GM18870 (cell line): ENCODE results near the gene A2M.
"Not testable (repeated sequence)": the region's sequence is repeated elsewhere in the genome, so short reads cannot be mapped to it uniquely, and the experiment has no call there.

Experiments
- ATAC-seq: cut with Tn5 transposase; IDR thresholded peaks from one replicate; pipeline ENCODE4 v1.9.1; 2021; ENCODE audit warnings: moderate library complexity; ENCODE audit not compliant: unreplicated experiment

The A2M gene

GRCh38 chr12:9115731-9116559, at the start of gene A2M:
A2M (minus strand) TSS chr12:9115919; CDS start chr12:9115849, 70 bp downstream.
- no peak for ATAC-seq

- ATAC-seq = no peak
Observed at GRCh38 chr12:9163392-9163791, 47.7 kb upstream of the A2M start.

- no peak for ATAC-seq
Observed at GRCh38 chr12:9156119-9156518, 40.4 kb upstream of the A2M start.

- no peak for ATAC-seq
Observed at GRCh38 chr12:9149372-9149771, 33.7 kb upstream of the A2M start.

- no peak for ATAC-seq
Observed at GRCh38 chr12:9148926-9149325, 33.2 kb upstream of the A2M start.

GRCh38 chr12:9147461-9147860, 31.7 kb upstream of the A2M start:
- no peak for ATAC-seq

GRCh38 chr12:9144730-9145106, 29.0 kb upstream of the A2M start:
- ATAC-seq = no peak

- no peak for ATAC-seq
Observed at GRCh38 chr12:9143929-9144729, 28.4 kb upstream of the A2M start.

- ATAC-seq = no peak
Observed at GRCh38 chr12:9143137-9143536, 27.4 kb upstream of the A2M start.

- not testable (repeated sequence) for ATAC-seq
Observed at GRCh38 chr12:9139588-9140290, 24.0 kb upstream of the A2M start.

- no peak for ATAC-seq
Observed at GRCh38 chr12:9135903-9136310, 20.2 kb upstream of the A2M start.

- ATAC-seq = no peak
Observed at GRCh38 chr12:9134981-9135628, 19.4 kb upstream of the A2M start.

- ATAC-seq = no peak
Observed at GRCh38 chr12:9133216-9133916, 17.6 kb upstream of the A2M start.

- ATAC-seq = no peak
Observed at GRCh38 chr12:9132008-9132535, 16.4 kb upstream of the A2M start.

- no peak for ATAC-seq
Observed at GRCh38 chr12:9130244-9130643, 14.5 kb upstream of the A2M start.

GRCh38 chr12:9127936-9128663, 12.4 kb upstream of the A2M start:
- no peak for ATAC-seq

- ATAC-seq = no peak
Observed at GRCh38 chr12:9127484-9127883, 11.8 kb upstream of the A2M start.

GRCh38 chr12:9124383-9125031, 8.8 kb upstream of the A2M start:
- no peak for ATAC-seq

GRCh38 chr12:9123781-9124382, 8.2 kb upstream of the A2M start:
- ATAC-seq = no peak
